HG02970 (cell line): Measurements from ENCODE around the gene BZW1.
"Not testable (repeated sequence)": the region's sequence is repeated elsewhere in the genome, so short reads cannot be mapped to it uniquely, and the experiment has no call there.

Source experiments
- ATAC-seq: cut with Tn5 transposase; IDR thresholded peaks from one replicate; pipeline ENCODE4 v1.9.1; 2021; ENCODE audit warnings: mild to moderate bottlenecking, moderate library complexity, moderate number of reproducible peaks; ENCODE audit not compliant: unreplicated experiment, low FRiP score

BZW1 gene

GRCh38 chr2:200788121-200788718 lies 23.5 kb upstream of the BZW1 start:
- no peak for ATAC-seq

- no peak for ATAC-seq
Observed at GRCh38 chr2:200790185-200790584, 21.5 kb upstream of the BZW1 start.

- ATAC-seq = no peak
Observed at GRCh38 chr2:200791905-200792304, 19.8 kb upstream of the BZW1 start.

- no peak for ATAC-seq
Observed at GRCh38 chr2:200794143-200794542, 17.6 kb upstream of the BZW1 start.

- ATAC-seq = no peak
Observed at GRCh38 chr2:200795028-200795440, 16.7 kb upstream of the BZW1 start.

- ATAC-seq = no peak
Observed at GRCh38 chr2:200796561-200796960, 15.1 kb upstream of the BZW1 start.

- no peak for ATAC-seq
Observed at GRCh38 chr2:200797242-200797770, 14.4 kb upstream of the BZW1 start.

- no peak for ATAC-seq
Observed at GRCh38 chr2:200798514-200798913, 13.2 kb upstream of the BZW1 start.

- ATAC-seq = no peak
Observed at GRCh38 chr2:200800458-200800857, 11.3 kb upstream of the BZW1 start.

- not testable (repeated sequence) for ATAC-seq
Observed at GRCh38 chr2:200801431-200801830, 10.3 kb upstream of the BZW1 start.

GRCh38 chr2:200809506-200810251 lies 2.0 kb upstream of the BZW1 start:
- ATAC-seq = no peak

GRCh38 chr2:200810252-200810997 lies 1.3 kb upstream of the BZW1 start:
- ATAC-seq = no peak

- no peak for ATAC-seq
Observed at GRCh38 chr2:200810998-200811332, 745 bp upstream of the BZW1 start.

GRCh38 chr2:200812122-200813022 lies 662 bp downstream of the BZW1 start:
- ATAC-seq = peak; percentile 34

GRCh38 chr2:200814276-200814815 lies 2.6 kb downstream of the BZW1 start:
- no peak for ATAC-seq

GRCh38 chr2:200814917-200815316 lies 3.2 kb downstream of the BZW1 start:
- no peak for ATAC-seq

- not testable (repeated sequence) for ATAC-seq
Observed at GRCh38 chr2:200818732-200819131, 7.0 kb downstream of the BZW1 start.

GRCh38 chr2:200820573-200821234 lies 9.0 kb downstream of the BZW1 start:
- no peak for ATAC-seq

GRCh38 chr2:200821686-200822245 lies 10.1 kb downstream of the BZW1 start:
- ATAC-seq = no peak
